GM18909 (cell line): ENCODE measurements around the gene C19orf33.

ENCODE experiments used
- ATAC-seq: cut with Tn5 transposase; IDR thresholded peaks from one replicate; pipeline ENCODE4 v1.9.1; 2021; ENCODE audit warnings: mild to moderate bottlenecking; ENCODE audit not compliant: unreplicated experiment, poor library complexity

The C19orf33 gene

DNA sequence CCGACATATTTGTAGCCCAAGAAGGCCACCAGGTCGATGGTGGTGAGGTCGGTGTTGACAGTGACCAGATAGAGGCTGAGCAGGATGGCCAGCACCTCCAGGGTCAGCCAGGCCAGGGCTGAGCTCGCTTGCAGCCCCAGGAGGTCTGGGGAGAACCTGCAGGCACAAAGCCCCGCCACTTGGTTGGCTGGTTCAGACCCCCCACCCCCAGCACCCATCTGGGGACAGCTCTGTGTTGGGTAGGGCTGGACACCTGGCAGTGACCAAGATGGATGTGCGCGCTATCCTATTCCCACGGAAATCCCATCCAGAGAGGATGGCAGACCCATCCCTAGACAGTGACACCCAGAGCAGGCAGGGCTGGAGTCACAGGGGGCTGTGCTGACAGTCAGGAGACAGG is 3.5 kb downstream of the C19orf33 start:
- ATAC-seq = no peak

- no peak for ATAC-seq
Observed at GRCh38 chr19:38308006-38308766, 4.1 kb downstream of the C19orf33 start.

GRCh38 chr19:38308926-38309614 is 5.0 kb downstream of the C19orf33 start:
- ATAC-seq = no peak

DNA sequence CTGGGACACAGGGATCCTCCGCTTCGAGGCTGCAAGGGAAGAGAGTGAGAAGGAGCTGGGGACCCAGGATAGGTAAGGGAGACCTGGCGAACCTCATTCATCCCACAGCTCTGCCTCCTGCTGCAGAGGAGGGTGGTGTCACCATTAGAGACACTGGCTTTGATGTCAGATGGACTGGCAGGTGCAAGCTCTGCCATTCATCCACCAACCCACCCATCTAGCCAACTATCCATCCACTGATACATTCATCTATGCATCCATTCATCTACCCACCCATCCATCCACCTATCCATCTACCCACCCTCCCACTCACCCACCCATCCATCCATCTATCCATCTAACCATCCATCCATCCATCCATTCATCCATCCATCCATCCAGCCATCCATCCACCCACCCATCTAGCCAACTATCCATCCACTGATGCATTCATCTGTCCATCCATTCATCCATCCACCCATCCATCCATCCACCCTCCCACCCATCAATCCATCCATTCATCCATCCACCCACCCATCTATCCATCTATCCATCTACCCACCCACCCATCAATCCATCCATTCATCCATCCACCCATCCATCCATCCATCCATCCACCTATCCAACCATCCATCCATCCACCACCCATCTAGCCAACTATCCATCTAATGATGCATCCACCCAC is 5.7 kb downstream of the C19orf33 start:
- ATAC-seq = no peak

GRCh38 chr19:38310279-38310670 is 6.2 kb downstream of the C19orf33 start:
- ATAC-seq = no peak

DNA sequence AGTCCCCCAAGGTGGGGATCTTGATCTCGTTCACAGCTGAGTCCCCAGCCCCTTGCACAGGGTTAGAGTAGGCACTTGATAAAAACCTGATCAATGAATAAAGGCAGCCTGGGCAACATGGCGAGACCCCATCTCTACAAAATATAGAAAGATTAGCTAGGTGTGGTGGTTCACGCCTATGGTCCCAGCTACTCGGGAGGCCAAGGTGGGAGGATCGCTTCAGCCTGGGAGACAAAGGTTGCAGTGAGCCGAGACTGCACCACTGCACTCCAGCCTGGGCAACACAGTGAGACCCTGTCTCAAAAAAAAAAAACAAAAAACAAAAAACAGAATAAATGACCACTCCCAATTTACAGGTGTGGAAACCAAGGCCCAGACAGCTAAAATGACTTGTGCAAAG is 6.9 kb downstream of the C19orf33 start:
- ATAC-seq = no peak

GRCh38 chr19:38315657-38316476 is 11.8 kb downstream of the C19orf33 start, which contains the start of gene YIF1B:
TSS of gene YIF1B (minus strand) at chr19:38315947. CDS start at chr19:38315917, 30 bp downstream.
- peak; percentile 88 for ATAC-seq

GRCh38 chr19:38316477-38317067 is 12.5 kb downstream of the C19orf33 start:
- ATAC-seq = no peak

DNA sequence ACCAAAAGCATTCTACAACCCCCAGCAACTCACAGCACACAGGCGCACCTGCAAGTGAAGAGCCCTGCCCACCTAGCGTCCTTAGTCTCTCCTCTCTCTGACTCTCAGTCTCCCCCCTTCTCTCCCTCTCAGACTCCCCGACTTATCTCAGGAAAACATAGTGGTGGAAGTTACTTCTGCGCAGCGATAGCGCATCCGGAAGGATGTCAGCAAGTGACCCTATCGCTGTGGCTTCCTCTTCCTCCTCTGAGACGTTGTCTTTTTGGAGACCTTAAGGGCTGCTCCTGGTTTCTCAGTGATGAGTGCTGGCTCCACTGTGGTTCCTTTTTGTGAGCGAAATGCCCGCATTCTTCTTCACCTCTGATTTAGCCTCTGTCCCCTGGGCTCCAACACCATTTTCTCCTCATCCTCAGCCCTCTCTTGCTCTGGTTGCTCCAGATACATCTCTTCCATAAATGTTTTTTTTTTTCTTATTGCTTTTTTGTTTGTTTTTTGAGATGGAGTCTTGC is 13.1 kb downstream of the C19orf33 start:
- ATAC-seq = no peak

- no peak for ATAC-seq
Observed at GRCh38 chr19:38318660-38319059, 14.6 kb downstream of the C19orf33 start.

GRCh38 chr19:38319421-38320258 is 15.6 kb downstream of the C19orf33 start, which contains the start of gene KCNK6:
TSS of gene KCNK6 (plus strand) at chr19:38319845. CDS start at chr19:38319951, 106 bp downstream.
- no peak for ATAC-seq

GRCh38 chr19:38320969-38321339 is 16.9 kb downstream of the C19orf33 start:
- ATAC-seq = no peak

DNA sequence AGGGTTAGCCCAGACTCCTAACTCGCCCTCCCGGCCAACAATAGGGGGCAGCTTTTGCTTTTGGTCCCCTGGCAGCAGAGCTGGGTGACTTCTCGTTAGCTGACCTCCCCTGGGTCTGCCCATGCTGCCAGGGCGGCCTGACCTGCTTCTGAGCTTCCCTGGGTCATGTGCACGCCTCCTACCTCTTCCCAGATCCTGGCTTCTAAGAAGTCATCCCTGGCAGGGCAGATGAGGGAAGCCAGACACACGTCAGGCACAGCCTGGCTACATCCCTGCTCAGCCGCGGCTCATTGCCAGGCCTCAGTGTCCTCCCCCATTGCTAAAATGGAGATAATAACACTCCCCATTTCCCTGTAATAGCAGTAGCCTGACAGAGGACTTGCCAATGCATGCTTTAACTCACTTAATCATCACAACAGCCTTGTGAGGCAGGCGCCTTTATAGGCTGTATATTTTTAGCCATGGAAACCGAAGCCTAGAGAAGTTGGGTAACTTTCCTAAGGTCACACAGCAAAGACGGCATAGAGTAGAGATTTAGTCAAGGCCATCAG is 17.7 kb downstream of the C19orf33 start:
- no peak for ATAC-seq

GRCh38 chr19:38323291-38323690 is 19.2 kb downstream of the C19orf33 start:
- ATAC-seq = no peak

DNA sequence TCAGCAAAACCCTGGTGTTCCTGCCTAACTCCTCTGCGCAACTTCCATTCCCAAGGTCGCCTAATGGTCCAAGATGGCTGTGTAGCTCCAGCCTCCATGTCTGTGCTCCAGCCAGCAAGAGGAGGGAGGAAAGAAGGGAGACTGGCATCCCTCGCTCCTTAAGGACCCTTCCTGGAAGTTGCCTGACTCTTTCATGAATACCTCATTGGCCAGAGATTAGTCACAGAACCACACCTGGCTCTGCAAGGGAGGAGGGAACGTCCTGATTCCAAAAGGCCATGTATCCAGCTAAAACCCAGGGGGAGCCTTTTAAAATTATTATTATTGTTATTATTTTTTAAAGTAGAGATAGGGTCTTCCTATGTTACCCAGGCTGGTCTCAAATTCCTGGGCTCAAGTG is 20.4 kb downstream of the C19orf33 start:
- no peak for ATAC-seq

GRCh38 chr19:38326591-38326990 is 22.5 kb downstream of the C19orf33 start:
- no peak for ATAC-seq

DNA sequence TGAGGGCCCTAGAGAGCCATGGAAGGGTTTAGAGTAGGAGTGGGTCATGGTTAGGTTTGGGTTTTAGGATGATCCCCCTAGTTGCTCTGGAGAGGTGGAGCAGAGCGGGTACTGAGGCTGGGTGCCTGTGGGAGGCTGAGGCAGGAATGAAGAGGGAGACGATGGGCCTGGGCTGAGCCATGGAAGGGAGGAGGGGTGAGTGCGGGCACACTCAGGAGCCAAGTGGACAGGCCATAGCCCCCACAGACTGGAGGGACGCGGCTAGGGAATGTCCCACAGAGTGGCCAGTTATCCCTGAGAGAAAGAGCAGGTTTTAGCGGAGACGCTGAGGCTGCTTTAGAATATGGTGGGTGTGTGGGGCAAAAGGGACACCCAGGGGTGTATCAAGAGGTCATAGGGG is 25.6 kb downstream of the C19orf33 start:
- ATAC-seq = no peak

DNA sequence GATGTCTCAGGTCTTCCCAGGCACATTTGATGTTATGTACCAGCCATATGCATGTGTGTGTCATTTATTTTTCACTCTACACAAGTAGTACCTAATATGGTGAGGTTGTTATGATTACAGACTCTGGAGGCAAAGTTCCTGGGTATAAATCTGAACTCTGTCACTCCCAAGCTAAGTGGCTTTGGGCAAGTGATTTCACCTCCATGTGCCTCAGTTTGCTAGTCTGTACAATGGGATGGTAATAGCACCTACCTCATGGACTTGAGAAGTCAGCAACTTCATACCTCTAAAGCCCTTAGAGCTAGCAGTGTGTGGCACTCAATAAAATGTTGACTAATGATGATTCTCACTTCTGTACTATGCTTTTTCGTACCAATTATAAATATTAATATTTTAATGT is 27.7 kb downstream of the C19orf33 start:
- no peak for ATAC-seq

DNA sequence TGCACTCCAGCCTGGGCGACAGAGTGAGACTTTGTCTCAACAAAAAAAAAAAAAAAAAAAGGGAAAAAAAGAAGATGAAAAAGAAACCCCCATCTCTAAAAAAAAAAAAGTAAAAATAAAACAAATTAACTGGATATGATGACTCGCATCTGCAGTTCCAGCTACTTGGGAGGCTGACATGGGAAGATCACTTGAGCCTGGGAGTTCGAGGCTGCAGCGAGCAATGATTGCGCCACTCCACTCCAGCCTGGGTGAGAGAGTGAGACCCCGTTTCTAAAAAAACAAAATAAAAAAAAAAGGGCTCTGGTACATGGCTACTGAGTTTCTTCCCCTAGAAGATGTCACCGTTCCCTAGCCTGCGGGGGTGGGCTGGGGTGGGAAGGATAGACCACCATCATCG is 29.2 kb downstream of the C19orf33 start:
- no peak for ATAC-seq
